ACC112 (cell line): Measurements from ENCODE around the gene NR1D1.
A peak's percentile ranks its signal among the peaks of the same experiment; 100 is the strongest.

Experiments used
- H2AFZ ChIP-seq: fragments of 200-600 bp; sonication (generic); one replicate; pipeline ENCODE4 v1.6.0; 2017; ENCODE audit warnings: antibody characterized with exemption, low read length; ENCODE audit not compliant: unreplicated experiment
- H3K27ac ChIP-seq: fragments of 200-600 bp; sonication (generic); 2 replicates; pipeline ENCODE4 v1.5.1; 2014; ENCODE audit warnings: low read depth, mild to moderate bottlenecking, antibody characterized with exemption, low read length, moderate library complexity
- H3K27me3 ChIP-seq: fragments of 200-600 bp; sonication (generic); 2 replicates; pipeline ENCODE4 v1.6.1; 2014; ENCODE audit warnings: mild to moderate bottlenecking, antibody characterized with exemption, low read length, moderate library complexity, mixed read lengths; ENCODE audit not compliant: insufficient read depth
- H3K36me3 ChIP-seq: fragments of 200-600 bp; sonication (generic); 2 replicates; pipeline ENCODE4 v1.6.1; 2016; ENCODE audit warnings: mild to moderate bottlenecking, antibody characterized with exemption, low read length, moderate library complexity, mixed read lengths; ENCODE audit not compliant: insufficient read depth
- H3K4me1 ChIP-seq: fragments of 200-600 bp; sonication (generic); one replicate; pipeline ENCODE4 v1.6.1; 2016; ENCODE audit warnings: low read length, mixed read lengths; ENCODE audit not compliant: insufficient read depth, unreplicated experiment, control insufficient read depth
- H3K4me3 ChIP-seq: fragments of 200-600 bp; sonication (generic); 2 replicates; pipeline ENCODE4 v1.5.1; 2014; ENCODE audit warnings: mild to moderate bottlenecking, low read depth, low read length
- H3K79me2 ChIP-seq: fragments of 200-600 bp; sonication (generic); one replicate; pipeline ENCODE4 v1.6.0; 2016; ENCODE audit warnings: low read length; ENCODE audit not compliant: control insufficient read depth, unreplicated experiment, insufficient read depth

Gene NR1D1

DNA sequence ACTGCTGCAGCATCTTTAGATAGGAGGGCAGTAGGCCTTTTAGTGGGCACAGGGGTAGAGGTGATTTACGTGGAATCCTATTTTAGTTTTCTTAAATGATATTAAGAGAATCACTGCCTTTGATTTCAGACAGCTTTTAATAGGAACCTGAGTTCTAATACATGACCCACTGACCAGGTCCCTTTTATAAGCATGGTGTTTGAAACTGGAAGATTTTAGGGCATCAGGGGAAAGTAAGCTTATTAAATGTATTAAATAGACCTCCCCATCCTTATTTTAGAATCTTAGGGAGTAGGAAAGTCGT lies 23.4 kb upstream of the NR1D1 start:
- peaks cover 73% of the 10 kb centered on the region for H3K79me2 ChIP-seq
- peaks cover 10% of the 10 kb centered on the region for H3K36me3 ChIP-seq
- no peak overlapping the region for H3K27ac ChIP-seq

GRCh38 chr17:40122999-40123810 lies 22.8 kb upstream of the NR1D1 start:
- peak overlapping the region; percentile 86 for H3K4me3 ChIP-seq
- H3K36me3 ChIP-seq = peaks cover 10% of the 10 kb centered on the region
- no peak overlapping the region for H2AFZ ChIP-seq
- peaks cover 12% of the 10 kb centered on the region for H3K4me1 ChIP-seq
- H3K27ac ChIP-seq = peak overlapping the region; percentile 54
- H3K79me2 ChIP-seq = peaks cover 73% of the 10 kb centered on the region
- H3K27me3 ChIP-seq = no peaks in the 10 kb centered on the region

More for the DNA sequence above, 23.4 kb upstream of the NR1D1 start:
- Histone ChIP-seq H2AFZ (no peak overlapping the region), H3K4me1 (peaks cover 12% of the 10 kb centered on the region), H3K27me3 (no peaks in the 10 kb centered on the region), H3K4me3 (peak overlapping the region; percentile 86)

DNA sequence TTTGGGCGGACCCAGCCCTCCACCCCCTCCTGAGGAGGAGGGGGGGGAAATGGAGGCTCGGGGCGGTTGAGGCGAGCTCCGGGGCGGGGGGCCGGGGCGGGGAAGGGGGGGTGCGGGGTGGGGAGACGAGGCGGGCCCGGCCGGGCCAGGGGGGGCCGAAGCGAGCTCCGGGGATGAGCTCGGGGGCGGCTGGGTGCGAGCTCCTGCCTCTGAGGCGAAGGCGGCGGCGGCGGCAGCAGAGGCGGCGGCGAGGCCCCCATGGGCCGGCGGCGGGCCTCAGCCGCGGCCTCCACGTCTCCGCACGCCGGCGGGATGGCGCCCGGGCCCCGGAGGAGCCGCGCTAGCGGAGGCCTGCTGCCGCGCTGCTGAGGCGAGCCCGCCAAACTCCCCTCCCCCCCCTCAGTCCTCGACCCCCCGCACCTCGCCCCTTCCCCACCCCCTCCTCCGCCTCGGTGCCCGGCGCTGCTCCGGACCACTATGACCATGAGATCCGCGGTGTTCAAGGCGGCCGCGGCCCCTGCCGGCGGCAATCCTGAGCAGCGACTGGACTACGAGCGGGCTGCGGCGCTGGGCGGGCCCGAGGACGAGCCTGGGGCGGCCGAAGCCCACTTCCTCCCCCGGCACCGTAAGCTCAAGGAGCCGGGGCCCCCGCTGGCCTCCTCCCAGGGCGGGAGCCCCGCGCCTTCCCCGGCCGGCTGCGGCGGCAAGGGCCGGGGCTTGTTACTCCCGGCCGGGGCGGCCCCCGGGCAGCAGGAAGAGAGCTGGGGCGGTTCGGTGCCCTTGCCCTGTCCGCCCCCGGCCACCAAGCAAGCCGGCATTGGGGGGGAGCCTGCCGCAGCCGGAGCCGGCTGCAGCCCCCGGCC lies 22.0 kb upstream of the NR1D1 start:
- no peaks in the 10 kb centered on the region for H3K27me3 ChIP-seq
- H3K27ac ChIP-seq = peak overlapping the region; percentile 83
- peaks cover 12% of the 10 kb centered on the region for H3K4me1 ChIP-seq
- peak overlapping the region; percentile 66 for H2AFZ ChIP-seq
- H3K79me2 ChIP-seq = peaks cover 68% of the 10 kb centered on the region
- peaks cover 7% of the 10 kb centered on the region for H3K36me3 ChIP-seq
- H3K4me3 ChIP-seq = peak overlapping the region; percentile 86

GRCh38 chr17:40121181-40122135 lies 21.1 kb upstream of the NR1D1 start, which contains the start of gene MSL1:
Gene MSL1 (plus strand): TSS chr17:40121971. CDS start chr17:40122613, 642 bp downstream.
- H2AFZ ChIP-seq = peak within 1 kb of the TSS; percentile 90
- H3K4me1 ChIP-seq = peaks cover 12% of the 10 kb centered on the region
- no peaks in the 10 kb centered on the region for H3K27me3 ChIP-seq
- peak within 1 kb of the TSS; percentile 83 for H3K27ac ChIP-seq
- no peaks in the 10 kb centered on the region for H3K36me3 ChIP-seq
- peaks cover 59% of the 10 kb centered on the region for H3K79me2 ChIP-seq
- peak within 1 kb of the TSS; percentile 86 for H3K4me3 ChIP-seq

- H3K79me2 ChIP-seq = peaks cover 4% of the 10 kb centered on the region
- no peak overlapping the region for H3K4me3 ChIP-seq
- H3K4me1 ChIP-seq = peaks cover 45% of the 10 kb centered on the region
- H3K36me3 ChIP-seq = no peaks in the 10 kb centered on the region
- H2AFZ ChIP-seq = no peak overlapping the region
- no peaks in the 10 kb centered on the region for H3K27me3 ChIP-seq
- H3K27ac ChIP-seq = no peak overlapping the region
Observed at GRCh38 chr17:40115101-40115436, 14.7 kb upstream of the NR1D1 start.

DNA sequence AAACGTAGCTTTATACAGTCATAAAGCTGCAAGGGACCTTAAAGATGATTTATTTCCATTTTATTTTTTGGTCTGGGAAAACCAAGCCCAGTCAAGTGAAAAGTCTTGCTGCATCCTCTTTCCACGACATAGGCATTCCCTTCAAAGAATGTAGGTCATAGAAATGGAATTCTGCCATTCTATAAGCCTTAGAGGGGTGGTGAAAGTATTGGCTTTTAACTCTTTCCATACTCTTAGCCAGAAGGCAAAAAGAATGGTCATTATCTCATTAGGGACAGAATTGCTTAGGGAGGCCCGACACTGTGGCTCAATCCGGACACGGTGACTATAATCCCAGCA lies 13.5 kb upstream of the NR1D1 start:
- Histone ChIP-seq H3K4me1 (peaks cover 50% of the 10 kb centered on the region), H3K36me3 (no peaks in the 10 kb centered on the region), H3K27ac (peak overlapping the region; percentile 84), H3K27me3 (no peaks in the 10 kb centered on the region), H2AFZ (peak overlapping the region; percentile 7), H3K4me3 (peak overlapping the region; percentile 67), H3K79me2 (no peaks in the 10 kb centered on the region)

DNA sequence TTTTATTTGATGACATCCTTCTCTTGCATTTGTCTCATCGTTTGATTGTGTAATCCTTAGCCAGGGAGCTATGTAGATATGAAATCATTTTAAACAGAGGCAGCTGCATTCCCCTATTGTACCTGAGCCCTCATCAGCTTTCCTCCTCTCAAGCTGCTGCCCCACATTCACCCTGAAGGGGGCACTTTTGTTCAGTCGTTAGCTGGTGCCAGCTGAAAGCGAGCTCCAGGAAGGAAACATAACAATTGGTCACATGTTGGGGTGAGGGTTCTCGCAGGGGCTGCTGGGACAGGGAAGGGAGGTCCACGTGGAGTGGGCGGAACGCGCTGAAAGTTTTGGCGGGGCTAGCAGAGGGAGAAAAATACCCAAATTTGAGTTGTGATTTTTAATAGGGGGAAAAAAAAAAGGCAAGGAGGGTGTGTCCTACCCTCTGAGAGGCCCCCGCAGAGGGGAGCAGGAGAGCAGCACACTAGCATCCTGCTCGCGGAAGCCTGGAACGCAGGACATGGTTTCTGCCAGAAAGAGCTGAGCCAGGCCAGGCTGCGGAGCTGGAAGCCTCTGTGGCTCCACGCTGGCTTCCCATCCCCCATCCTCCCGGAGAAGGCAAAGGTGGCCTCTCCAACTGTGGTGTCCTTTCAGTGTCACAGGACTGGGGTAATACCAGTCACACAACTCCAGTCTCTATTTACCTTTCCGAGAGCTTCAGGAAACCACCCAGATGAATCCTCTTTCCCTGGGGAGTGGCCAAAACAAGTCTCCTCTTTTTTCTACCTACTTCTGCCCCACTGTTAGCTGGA lies 12.9 kb upstream of the NR1D1 start:
- peaks cover 56% of the 10 kb centered on the region for H3K4me1 ChIP-seq

DNA sequence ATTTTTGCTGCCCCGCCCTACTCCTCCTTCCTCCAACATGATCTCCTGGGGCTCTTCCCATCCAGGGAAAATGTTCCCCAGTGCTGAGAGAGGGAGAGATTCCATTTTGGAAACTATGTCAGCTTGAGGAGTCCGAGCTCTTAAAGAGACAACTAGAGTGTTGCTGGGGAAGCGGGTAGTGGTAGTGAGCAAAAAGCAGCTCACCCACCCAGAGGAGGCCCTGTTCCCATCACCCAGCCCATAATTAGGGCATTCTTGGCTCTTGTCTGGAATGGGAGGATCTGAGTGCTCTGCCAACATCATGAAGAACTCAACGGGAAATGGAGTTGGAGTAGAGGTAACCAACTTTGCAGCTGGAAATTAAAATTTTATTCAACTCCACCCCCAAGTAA lies 12.3 kb upstream of the NR1D1 start:
- peak overlapping the region; percentile 84 for H3K27ac ChIP-seq

More for the DNA sequence above, 12.9 kb upstream of the NR1D1 start:
- Histone ChIP-seq H3K79me2 (no peaks in the 10 kb centered on the region), H2AFZ (peak overlapping the region; percentile 62), H3K27ac (peak overlapping the region; percentile 84), H3K4me3 (peak overlapping the region; percentile 67), H3K36me3 (no peaks in the 10 kb centered on the region), H3K27me3 (no peaks in the 10 kb centered on the region)

DNA sequence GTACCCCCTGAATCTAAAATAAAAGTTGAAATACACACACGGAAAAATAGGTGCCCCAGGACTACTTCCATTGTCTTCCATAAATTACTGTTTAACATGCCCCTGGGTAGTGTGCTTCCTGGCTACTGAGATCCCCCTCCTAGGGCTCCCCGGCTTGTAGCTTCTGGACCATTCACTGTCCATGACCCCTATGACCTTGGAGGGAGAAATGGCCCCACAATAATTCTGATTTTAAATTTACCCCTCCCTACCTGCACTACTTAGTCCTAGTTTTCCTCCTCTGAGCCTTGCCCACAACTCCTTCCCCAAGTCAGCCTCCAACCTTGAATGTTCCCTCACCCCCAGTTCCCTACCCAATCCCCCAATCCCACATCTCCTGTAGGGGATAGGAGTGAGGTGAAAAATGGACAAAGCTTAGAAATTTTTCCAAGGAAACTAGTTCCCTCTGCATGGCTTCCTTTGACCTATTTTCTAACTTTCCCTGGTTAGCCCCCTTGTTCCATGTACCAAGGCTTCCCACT lies 11.9 kb upstream of the NR1D1 start:
- peak overlapping the region; percentile 67 for H3K4me3 ChIP-seq

More for the DNA sequence above, 12.3 kb upstream of the NR1D1 start:
- Histone ChIP-seq H3K4me3 (peak overlapping the region; percentile 67), H3K4me1 (peaks cover 60% of the 10 kb centered on the region), H3K79me2 (no peaks in the 10 kb centered on the region), H3K36me3 (no peaks in the 10 kb centered on the region), H3K27me3 (no peaks in the 10 kb centered on the region), H2AFZ (peak overlapping the region; percentile 62)

More for the DNA sequence above, 11.9 kb upstream of the NR1D1 start:
- peak overlapping the region; percentile 84 for H3K27ac ChIP-seq
- H3K36me3 ChIP-seq = no peaks in the 10 kb centered on the region
- H3K27me3 ChIP-seq = no peaks in the 10 kb centered on the region
- peaks cover 65% of the 10 kb centered on the region for H3K4me1 ChIP-seq
- H3K79me2 ChIP-seq = no peaks in the 10 kb centered on the region
- H2AFZ ChIP-seq = peak overlapping the region; percentile 62
